OCI-LY7 (cell line): Measurements from ENCODE around the gene GLRA1.

Experiments used
- CTCF ChIP-seq: fragments of 200-600 bp; sonication (generic); conservative IDR thresholded peaks from 2 replicates; pipeline ENCODE4 v1.5.1; 2014; ENCODE audit warnings: mild to moderate bottlenecking, antibody characterized with exemption, low read length, moderate library complexity, mixed read lengths
- EZH2phosphoT487 ChIP-seq: fragments of 200-600 bp; sonication (generic); IDR thresholded peaks from 2 replicates; pipeline ENCODE4 v1.6.1; 2018; ENCODE audit warnings: low read depth, borderline replicate concordance, mild to moderate bottlenecking, mixed run types, antibody characterized with exemption, low read length, moderate library complexity, mixed read lengths

GRCh38 chr5:151899399-151899798 is 25.3 kb downstream of the GLRA1 start:
- no peak for TF ChIP-seq CTCF
- TF ChIP-seq EZH2phosphoT487 = no peak
